Caco-2 (cell line): ENCODE data around the gene ACOX3. TPM values are rescaled to one million over a fixed set of nuclear protein-coding genes. Genes with fewer than 3 reads are reported as not detected.

ENCODE experiments used
- BruUV-seq: library from RNA; stranded (reverse); fragments of 400-500 nt; replicated peaks from 2 replicates; lab custom pipeline; 2021; lab: Mats Ljungman, UMichigan
- CTCF ChIA-PET: fragments of 300-600 bp; sonication (Branson Sonifier 250); formaldehyde crosslinking; loops from one replicate; lab custom pipeline; 2022; ENCODE audit warnings: antibody characterized with exemption; lab: Charles Lee
- POLR2A ChIA-PET: fragments of 300-600 bp; sonication (Branson Sonifier 250); formaldehyde crosslinking; loops from one replicate; lab custom pipeline; 2022; ENCODE audit warnings: antibody characterized with exemption; lab: Charles Lee
- DNase-seq, 2 experiments: peaks; one replicate each; pipeline versions ENCODE4 v3.0.0 to v3.0.0-alpha.2; 2020 to 2022
- H3K27me3 ChIP-seq: replicated peaks from 2 replicates; pipeline ENCODE4 v1.6.0; 2011; ENCODE audit warnings: low read length; ENCODE audit not compliant: control insufficient read depth, insufficient read depth
- H3K36me3 ChIP-seq: 2 replicates; pipeline ENCODE4 v1.5.1; 2011; ENCODE audit warnings: low read length; ENCODE audit not compliant: control insufficient read depth, insufficient read depth
- H3K4me1 ChIP-seq: fragments of 250-450 bp; sonication (Bioruptor Pico); 2 replicates; pipeline ENCODE4 v1.5.1; 2020; ENCODE audit warnings: mild to moderate bottlenecking
- H3K4me3 ChIP-seq: 2 replicates; pipeline ENCODE4 v1.5.1; 2011; ENCODE audit warnings: low read depth, mild to moderate bottlenecking, control low read depth, low read length
- H3K9me3 ChIP-seq: fragments of 250-450 bp; sonication (Bioruptor Pico); 2 replicates; pipeline ENCODE4 v1.5.1; 2020; ENCODE audit warnings: mild to moderate bottlenecking, moderate library complexity
- H3K27ac Mint-ChIP-seq: one replicate; pipeline ENCODE4 v1.8.0; 2022; ENCODE audit warnings: mixed read lengths; ENCODE audit not compliant: unreplicated experiment
- H3K27me3 Mint-ChIP-seq: one replicate; pipeline ENCODE4 v1.8.0; 2022; ENCODE audit warnings: mixed read lengths; ENCODE audit not compliant: insufficient read depth, unreplicated experiment
- H3K36me3 Mint-ChIP-seq: one replicate; pipeline ENCODE4 v1.8.0; 2022; ENCODE audit warnings: mild to moderate bottlenecking, mixed read lengths; ENCODE audit not compliant: insufficient read depth, unreplicated experiment
- H3K4me1 Mint-ChIP-seq: one replicate; pipeline ENCODE4 v1.8.0; 2022; ENCODE audit warnings: low read depth, mixed read lengths; ENCODE audit not compliant: unreplicated experiment
- H3K4me3 Mint-ChIP-seq: one replicate; pipeline ENCODE4 v1.8.0; 2022; ENCODE audit warnings: mild to moderate bottlenecking, moderate library complexity, mixed read lengths; ENCODE audit not compliant: unreplicated experiment
- H3K9me3 Mint-ChIP-seq: one replicate; pipeline ENCODE4 v1.8.0; 2022; ENCODE audit warnings: mixed read lengths; ENCODE audit not compliant: unreplicated experiment
- intact Hi-C: fragments of 100-400 bp; cut with micrococcal nuclease; formaldehyde crosslinking; loops from one replicate; pipeline ENCODE4 v1.10.0; 2022; ENCODE audit not compliant: unreplicated experiment
- total RNA-seq: library from RNA; stranded (reverse); gene quantifications from 2 replicates; pipeline ENCODE4 v1.2.3, GENCODE V29; 2022
- TF ChIP-seq, protein P1 (sequence below), 2 experiments: fragments of 200-600 bp in 1 of 2; IDR thresholded peaks; 1 replicate in 1 of 2; 2 replicates in 1 of 2; pipeline versions ENCODE4 v1.5.1 to v1.8.0; 2011 to 2022; ENCODE audit warnings: antibody characterized with exemption in 1 of 2, control low read depth in 1 of 2, inconsistent platforms in 1 of 2, low read depth in 1 of 2, low read length in 1 of 2, mild to moderate bottlenecking in 1 of 2, moderate library complexity in 1 of 2; ENCODE audit not compliant: insufficient read depth in 1 of 2, severe bottlenecking in 1 of 2, unreplicated experiment in 1 of 2

The ACOX3 gene
- total RNA-seq, 1 experiment from 2014 or later: 11.5 TPM

DNA sequence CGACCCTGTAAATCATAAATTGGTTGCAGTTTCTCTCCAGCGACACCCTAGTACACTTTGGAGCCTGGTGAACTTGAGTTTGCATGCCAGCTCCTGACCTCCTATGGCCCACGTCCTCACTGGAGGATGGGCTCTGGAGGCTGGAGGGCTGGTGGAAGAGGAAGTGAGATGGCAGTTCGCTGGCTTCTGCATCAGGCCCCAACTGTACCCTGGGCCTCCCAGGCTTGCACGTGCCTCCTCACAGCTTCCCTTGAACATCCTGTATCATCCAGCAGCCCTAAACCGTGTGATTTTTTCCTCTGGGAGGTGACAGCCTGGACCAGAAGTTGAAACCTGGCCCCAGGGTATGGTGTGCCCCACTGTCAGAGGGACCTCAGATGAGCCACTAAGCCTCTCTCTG is 92.5 kb downstream of the ACOX3 start:
- POLR2A ChIA-PET: no interaction called here
- intact Hi-C loops: no loop called here
- H3K27me3 Mint-ChIP-seq: no peaks in the 10 kb centered on the region
- no peaks in the 10 kb centered on the region for H3K9me3 Mint-ChIP-seq
- H3K36me3 Mint-ChIP-seq: no peaks in the 10 kb centered on the region
- H3K27ac Mint-ChIP-seq: no peak overlapping the region
- Histone ChIP-seq H3K36me3 (no peaks in the 10 kb centered on the region), H3K27me3 (no peaks in the 10 kb centered on the region), H3K4me3 (no peak overlapping the region), H3K4me1 (0 out of 2 replicates have a peak, but pooled peaks cover 5% of the 10 kb centered on the region), H3K9me3 (no peaks in the 10 kb centered on the region)
- CTCF ChIA-PET: no interaction called here
- BruUV-seq: no TSS peak
- TF ChIP-seq, protein P1, sequence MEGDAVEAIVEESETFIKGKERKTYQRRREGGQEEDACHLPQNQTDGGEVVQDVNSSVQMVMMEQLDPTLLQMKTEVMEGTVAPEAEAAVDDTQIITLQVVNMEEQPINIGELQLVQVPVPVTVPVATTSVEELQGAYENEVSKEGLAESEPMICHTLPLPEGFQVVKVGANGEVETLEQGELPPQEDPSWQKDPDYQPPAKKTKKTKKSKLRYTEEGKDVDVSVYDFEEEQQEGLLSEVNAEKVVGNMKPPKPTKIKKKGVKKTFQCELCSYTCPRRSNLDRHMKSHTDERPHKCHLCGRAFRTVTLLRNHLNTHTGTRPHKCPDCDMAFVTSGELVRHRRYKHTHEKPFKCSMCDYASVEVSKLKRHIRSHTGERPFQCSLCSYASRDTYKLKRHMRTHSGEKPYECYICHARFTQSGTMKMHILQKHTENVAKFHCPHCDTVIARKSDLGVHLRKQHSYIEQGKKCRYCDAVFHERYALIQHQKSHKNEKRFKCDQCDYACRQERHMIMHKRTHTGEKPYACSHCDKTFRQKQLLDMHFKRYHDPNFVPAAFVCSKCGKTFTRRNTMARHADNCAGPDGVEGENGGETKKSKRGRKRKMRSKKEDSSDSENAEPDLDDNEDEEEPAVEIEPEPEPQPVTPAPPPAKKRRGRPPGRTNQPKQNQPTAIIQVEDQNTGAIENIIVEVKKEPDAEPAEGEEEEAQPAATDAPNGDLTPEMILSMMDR (IDR thresholded peaks at IDR 0.05; ENCODE audit: insufficient read depth in 1 of 2, low read depth in 1 of 2, low read length in 1 of 2, severe bottlenecking in 1 of 2, unreplicated experiment in 1 of 2): no peak
- H3K4me1 Mint-ChIP-seq: no peaks in the 10 kb centered on the region
- H3K4me3 Mint-ChIP-seq: no peak overlapping the region
- DNase-seq: peak in 1 of 2 experiments; percentile 12

DNA sequence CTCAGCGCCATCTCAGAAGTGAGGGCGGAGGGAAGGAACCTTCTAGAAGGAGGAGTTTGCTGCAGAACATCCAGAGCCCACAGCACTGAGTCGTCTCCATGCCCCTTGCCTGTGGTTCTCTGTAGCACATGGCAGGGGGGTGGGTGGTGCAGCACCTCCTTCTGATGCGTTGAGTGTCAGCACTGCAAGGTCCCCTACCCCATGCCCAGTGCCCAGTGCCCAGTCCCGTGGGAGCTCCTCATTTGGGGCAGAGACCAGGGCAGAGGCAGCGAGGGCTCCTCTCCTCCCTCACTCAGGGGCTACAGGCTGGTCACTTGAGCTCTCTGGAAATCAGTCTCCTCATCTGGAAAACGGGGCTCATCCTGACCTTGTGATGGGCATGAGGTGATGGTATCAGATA is 92.9 kb downstream of the ACOX3 start:
- Mint-ChIP-seq H3K27me3 (no peaks in the 10 kb centered on the region), H3K4me1 (peaks cover 3% of the 10 kb centered on the region), H3K9me3 (no peaks in the 10 kb centered on the region), H3K36me3 (no peaks in the 10 kb centered on the region), H3K27ac (no peak overlapping the region), H3K4me3 (no peak overlapping the region)
- 0 out of 2 replicates have a peak, but pooled peaks cover 5% of the 10 kb centered on the region for H3K4me1 ChIP-seq
- H3K4me3 ChIP-seq: no peak overlapping the region
- intact Hi-C loops: no loop called here
- DNase-seq: peak in 1 of 2 experiments; percentile 12
- no peaks in the 10 kb centered on the region for H3K9me3 ChIP-seq
- TF ChIP-seq, protein P1 (IDR thresholded peaks at IDR 0.05; ENCODE audit: insufficient read depth in 1 of 2, low read depth in 1 of 2, low read length in 1 of 2, severe bottlenecking in 1 of 2, unreplicated experiment in 1 of 2): no peak
- no TSS peak for BruUV-seq
- H3K36me3 ChIP-seq: no peaks in the 10 kb centered on the region
- CTCF ChIA-PET: no interaction called here
- POLR2A ChIA-PET: no interaction called here
- H3K27me3 ChIP-seq: no peaks in the 10 kb centered on the region

DNA sequence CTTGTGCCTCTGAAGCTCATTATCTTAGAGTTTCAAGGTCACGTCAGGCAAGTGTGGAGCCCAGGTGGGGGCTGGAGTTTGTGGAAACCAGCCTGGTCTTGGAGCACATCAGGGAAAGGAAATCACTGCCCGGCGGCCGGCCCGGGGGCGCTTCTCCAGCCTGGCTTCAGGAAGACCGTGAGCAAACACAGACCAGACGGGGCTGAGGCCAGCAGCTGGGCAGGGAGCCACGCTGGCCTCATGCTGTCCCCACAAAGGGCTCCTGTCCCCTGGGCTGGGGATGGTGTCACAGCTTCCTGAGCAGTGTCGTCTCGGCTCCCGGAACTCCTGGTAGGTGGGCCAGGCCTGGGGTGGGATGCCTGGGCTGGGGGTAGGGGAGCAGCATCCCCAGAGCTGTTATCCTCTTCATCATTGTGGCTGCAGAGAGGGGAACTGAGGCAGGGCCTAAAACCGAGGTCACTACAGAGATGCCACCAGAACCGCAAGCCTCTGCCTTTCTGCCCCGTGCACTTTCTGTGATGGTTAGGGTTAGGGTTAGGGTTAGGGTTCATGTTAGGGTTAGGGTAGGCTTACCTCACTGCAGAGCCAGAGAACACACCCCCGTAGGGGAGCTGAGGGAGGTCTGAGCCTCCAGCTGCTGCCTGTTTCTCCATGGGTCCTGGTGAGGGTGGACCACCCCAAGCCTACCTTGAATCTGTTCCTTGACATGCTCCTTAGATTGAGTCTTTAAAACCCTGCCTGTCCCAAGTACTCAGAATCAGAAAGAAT is 93.5 kb downstream of the ACOX3 start:
- BruUV-seq: no TSS peak
- Histone ChIP-seq H3K4me1 (0 out of 2 replicates have a peak, but pooled peaks cover 3% of the 10 kb centered on the region), H3K4me3 (no peak overlapping the region), H3K27me3 (no peaks in the 10 kb centered on the region), H3K9me3 (no peaks in the 10 kb centered on the region), H3K36me3 (no peaks in the 10 kb centered on the region)
- intact Hi-C loops: no loop called here
- Mint-ChIP-seq H3K36me3 (no peaks in the 10 kb centered on the region), H3K9me3 (no peaks in the 10 kb centered on the region), H3K4me1 (peaks cover 7% of the 10 kb centered on the region), H3K27ac (no peak overlapping the region), H3K4me3 (no peak overlapping the region), H3K27me3 (no peaks in the 10 kb centered on the region)
- ChIA-PET CTCF (no interaction called here), POLR2A (no interaction called here)
- TF ChIP-seq, protein P1 (IDR thresholded peaks at IDR 0.05; ENCODE audit: insufficient read depth in 1 of 2, low read depth in 1 of 2, low read length in 1 of 2, severe bottlenecking in 1 of 2, unreplicated experiment in 1 of 2): no peak
- DNase-seq: peak in 1 of 2 experiments; percentile 12
